Mucosa of rectum (tissue), 2 donors: Measurements from ENCODE around the gene BRD7.

Experiments used
- H3K27ac ChIP-seq, 2 donors: one replicate each; pipeline ENCODE4 v1.7.0; 2013; ENCODE audit warnings: inconsistent platforms in 2 of 2, low read depth in 2 of 2, low read length in 2 of 2
- H3K27me3 ChIP-seq, 2 donors: one replicate each; pipeline ENCODE4 v1.7.0; 2013; ENCODE audit warnings: low read length in 2 of 2; ENCODE audit not compliant: control insufficient read depth in 2 of 2, insufficient read depth in 2 of 2
- H3K36me3 ChIP-seq, 2 donors: one replicate each; pipeline ENCODE4 v1.7.0; 2013; ENCODE audit warnings: low read length in 2 of 2; ENCODE audit not compliant: control insufficient read depth in 2 of 2, insufficient read depth in 2 of 2
- H3K4me1 ChIP-seq, 2 donors: one replicate each; pipeline ENCODE4 v1.7.0; 2013; ENCODE audit warnings: low read length in 2 of 2, mild to moderate bottlenecking in 1 of 2; ENCODE audit not compliant: control insufficient read depth in 2 of 2, insufficient read depth in 2 of 2
- H3K4me3 ChIP-seq, 2 donors: one replicate each; pipeline ENCODE4 v1.7.0; 2013; ENCODE audit warnings: low read length in 2 of 2
- H3K9ac ChIP-seq, 2 donors: one replicate each; pipeline ENCODE4 v1.7.0; 2013; ENCODE audit warnings: low read length in 2 of 2, low read depth in 1 of 2, mild to moderate bottlenecking in 1 of 2
- H3K9me3 ChIP-seq, 2 donors: one replicate each; pipeline ENCODE4 v1.7.0; 2013; ENCODE audit warnings: low read length in 2 of 2; ENCODE audit not compliant: control insufficient read depth in 2 of 2
- donor health status: healthy.
- donor health status: Normal muscosa, but diverticular disease.

The BRD7 gene

GRCh38 chr16:50298075-50298460 is 70.7 kb downstream of the BRD7 start:
- H3K4me3 ChIP-seq = no peak overlapping the region
- no peak overlapping the region for H3K27ac ChIP-seq
- no peaks in the 10 kb centered on the region for H3K27me3 ChIP-seq
- no peak overlapping the region for H3K9ac ChIP-seq
- H3K4me1 ChIP-seq = peaks cover 11% of the 10 kb centered on the region in 2 donors
- no peaks in the 10 kb centered on the region for H3K9me3 ChIP-seq
- peaks cover 13 to 24% of the 10 kb centered on the region in 2 donors for H3K36me3 ChIP-seq

DNA sequence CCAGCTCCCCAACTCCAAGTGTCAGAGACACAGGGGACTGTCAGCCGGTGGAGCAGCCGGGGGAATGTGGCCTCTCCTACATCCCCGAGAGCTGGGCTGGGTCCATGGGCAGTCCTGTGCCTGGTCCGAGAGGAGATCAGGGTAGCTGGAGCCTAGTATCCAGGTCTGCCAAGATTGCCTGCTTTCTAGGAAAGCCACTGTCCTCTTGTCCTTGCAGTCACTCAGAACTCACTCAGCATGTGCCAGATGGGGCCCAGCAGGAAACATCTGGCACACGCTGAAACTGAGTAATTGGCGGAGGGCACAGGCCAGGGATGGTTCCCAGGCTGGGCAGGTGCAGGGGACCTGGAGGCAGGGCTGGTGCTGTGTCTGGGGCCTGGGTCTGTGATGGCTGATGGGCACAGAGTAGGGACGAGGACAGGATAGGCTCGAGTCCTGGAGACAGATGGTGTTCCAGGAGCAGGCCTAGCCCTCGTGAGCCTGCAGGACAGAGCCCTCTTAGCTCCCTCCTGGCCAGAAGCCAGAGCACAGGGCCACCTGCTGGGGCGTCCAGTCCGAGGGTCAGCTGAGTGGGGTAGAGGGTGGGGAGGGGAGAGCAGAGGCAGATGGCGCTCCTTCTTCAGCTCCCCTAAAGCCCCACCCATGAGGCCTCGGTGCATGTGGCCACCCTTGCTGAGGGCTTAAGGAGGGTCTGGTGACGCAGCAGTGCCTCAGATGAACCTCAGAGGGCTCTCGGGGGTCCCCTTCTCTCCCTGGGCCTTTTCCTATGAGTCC is 71.3 kb downstream of the BRD7 start:
- no peak overlapping the region for H3K27ac ChIP-seq
- peaks cover 15 to 26% of the 10 kb centered on the region in 2 donors for H3K36me3 ChIP-seq
- no peaks in the 10 kb centered on the region for H3K9me3 ChIP-seq
- no peak overlapping the region for H3K9ac ChIP-seq
- no peak overlapping the region for H3K4me3 ChIP-seq
- peaks cover 9 to 11% of the 10 kb centered on the region in 2 donors for H3K4me1 ChIP-seq
- H3K27me3 ChIP-seq = no peaks in the 10 kb centered on the region

DNA sequence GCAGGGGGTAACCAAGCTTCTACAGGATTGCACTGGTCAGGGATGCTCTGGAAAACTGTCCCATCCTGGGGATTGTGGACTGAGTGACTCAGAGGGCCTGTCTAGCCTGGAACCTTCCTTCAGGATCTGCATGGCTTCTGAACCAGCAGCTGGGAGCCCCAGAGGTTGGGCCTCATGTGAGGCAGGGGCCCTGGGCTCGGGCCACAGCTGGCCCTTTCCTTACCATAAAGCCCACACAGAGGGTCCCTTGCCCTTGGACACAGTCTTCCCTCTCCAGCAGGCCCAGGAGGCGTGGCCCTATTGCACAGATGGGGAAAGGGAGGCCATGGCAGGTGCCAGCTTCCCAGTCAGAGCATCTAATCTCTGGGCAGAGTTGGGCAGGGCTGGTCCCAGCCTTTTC is 72.0 kb downstream of the BRD7 start:
- no peak overlapping the region for H3K9ac ChIP-seq
- no peaks in the 10 kb centered on the region for H3K27me3 ChIP-seq
- no peaks in the 10 kb centered on the region for H3K9me3 ChIP-seq
- H3K36me3 ChIP-seq = peaks cover 15 to 26% of the 10 kb centered on the region in 2 donors
- no peak overlapping the region for H3K4me3 ChIP-seq
- H3K4me1 ChIP-seq = peaks cover 6 to 8% of the 10 kb centered on the region in 2 donors
- no peak overlapping the region for H3K27ac ChIP-seq

- Histone ChIP-seq H3K9ac (no peak overlapping the region), H3K27ac (no peak overlapping the region), H3K4me1 (no peaks in the 10 kb centered on the region), H3K4me3 (no peak overlapping the region), H3K36me3 (peaks cover 15 to 27% of the 10 kb centered on the region in 2 donors), H3K9me3 (no peaks in the 10 kb centered on the region), H3K27me3 (no peaks in the 10 kb centered on the region)
These were observed 73.2 kb downstream of the BRD7 start for GRCh38 chr16:50295541-50296132.

DNA sequence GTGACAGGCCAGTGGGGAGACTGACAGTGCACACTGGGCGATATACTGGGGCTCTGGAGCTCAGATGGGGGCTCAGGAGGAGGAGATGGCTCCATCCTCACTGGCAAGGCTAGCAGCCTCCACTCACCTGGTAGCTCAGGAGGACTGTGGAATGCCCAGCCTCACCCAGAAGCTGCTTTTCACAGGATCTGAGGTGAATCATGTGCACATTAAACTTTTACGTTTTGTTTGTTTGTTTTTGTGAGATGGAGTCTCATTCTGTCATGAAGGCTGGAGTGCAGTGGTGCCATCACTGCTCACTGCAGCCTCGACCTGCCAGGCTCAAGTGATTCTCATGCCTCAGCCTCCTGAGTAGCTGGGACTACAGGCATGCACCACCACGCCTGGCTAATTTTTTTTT is 73.8 kb downstream of the BRD7 start:
- Histone ChIP-seq H3K36me3 (peaks cover 15 to 33% of the 10 kb centered on the region in 2 donors), H3K9ac (no peak overlapping the region), H3K4me3 (no peak overlapping the region)

DNA sequence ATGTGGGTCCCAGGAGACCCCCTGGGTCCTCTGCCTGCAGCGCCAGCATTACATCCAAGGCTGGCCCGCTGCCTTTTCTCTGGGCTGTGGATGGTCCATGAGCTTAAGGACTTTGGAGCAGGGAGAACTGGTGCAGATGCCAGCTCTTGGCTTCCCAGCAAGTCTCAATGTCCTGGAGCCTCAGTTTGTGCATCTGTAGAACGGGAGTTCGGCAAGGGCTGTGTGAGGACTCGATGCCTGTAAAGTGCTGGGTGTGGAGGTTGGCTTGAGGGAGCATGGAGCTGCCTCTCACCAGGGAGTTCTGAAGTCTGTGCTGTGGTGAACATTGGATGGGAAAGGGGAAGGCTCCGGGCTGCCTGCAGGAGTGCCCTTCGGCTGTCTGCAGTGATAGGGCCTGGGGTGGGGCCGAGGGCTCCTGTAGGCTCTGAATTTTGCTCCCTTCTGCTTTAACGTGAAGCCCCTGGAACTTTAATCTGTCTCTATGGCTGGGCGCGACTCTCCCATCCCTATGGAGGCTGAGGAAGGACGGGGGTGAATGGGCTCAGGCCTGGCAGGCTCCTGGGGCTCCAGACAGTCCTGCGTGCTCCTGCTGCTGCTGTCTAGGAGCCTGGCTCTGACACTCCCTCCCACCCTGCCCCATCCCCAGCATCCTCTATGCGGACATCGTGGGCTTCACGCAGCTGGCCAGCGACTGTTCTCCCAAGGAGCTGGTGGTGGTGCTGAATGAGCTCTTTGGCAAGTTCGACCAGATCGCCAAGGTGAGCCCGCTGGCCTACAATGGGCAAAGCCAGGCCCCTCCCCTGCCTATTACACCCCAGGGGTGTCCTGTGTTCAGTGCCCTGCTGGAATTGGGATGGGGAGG is 74.6 kb downstream of the BRD7 start:
- Histone ChIP-seq H3K36me3 (peaks cover 15 to 35% of the 10 kb centered on the region in 2 donors), H3K9ac (no peak overlapping the region), H3K4me3 (no peak overlapping the region), H3K27me3 (no peaks in the 10 kb centered on the region), H3K9me3 (no peaks in the 10 kb centered on the region), H3K27ac (no peak overlapping the region), H3K4me1 (no peaks in the 10 kb centered on the region)

More for the DNA sequence above, 73.8 kb downstream of the BRD7 start:
- Histone ChIP-seq H3K27ac (no peak overlapping the region), H3K9me3 (no peaks in the 10 kb centered on the region), H3K4me1 (no peaks in the 10 kb centered on the region), H3K27me3 (no peaks in the 10 kb centered on the region)

DNA sequence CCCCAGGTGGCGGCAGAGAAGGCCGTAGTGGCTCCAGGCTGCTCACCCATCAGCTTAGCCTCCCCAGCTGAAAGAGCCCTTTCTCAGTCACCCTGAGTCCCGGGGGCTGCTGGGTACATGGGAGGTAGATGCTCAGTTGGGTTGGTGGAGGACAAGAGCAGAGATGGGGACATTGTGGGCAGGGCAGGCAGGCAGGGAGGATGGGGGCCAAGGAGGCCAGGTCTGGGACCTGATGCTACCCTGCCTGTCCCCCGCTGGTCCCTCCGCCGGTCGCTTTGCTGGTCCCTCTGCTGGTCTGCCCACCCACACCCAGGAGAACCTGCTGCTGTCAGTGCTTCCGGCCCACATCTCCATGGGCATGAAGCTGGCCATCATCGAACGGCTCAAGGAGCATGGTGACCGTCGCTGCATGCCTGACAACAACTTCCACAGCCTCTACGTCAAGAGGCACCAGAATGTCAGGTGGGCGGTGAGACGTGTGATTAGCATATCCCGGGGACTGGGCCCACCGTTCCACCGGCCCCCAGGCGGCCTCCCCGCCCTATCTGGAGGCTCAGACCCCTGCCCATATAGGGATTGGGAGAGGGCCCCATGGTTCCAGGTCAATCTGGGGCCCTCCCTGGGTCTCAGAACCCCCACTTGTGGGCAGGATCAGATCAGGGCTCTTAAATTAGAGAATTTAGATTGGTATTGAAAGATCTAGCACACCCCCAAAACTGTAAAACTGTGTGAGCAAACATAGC is 75.6 kb downstream of the BRD7 start:
- H3K9me3 ChIP-seq = no peaks in the 10 kb centered on the region
- no peaks in the 10 kb centered on the region for H3K27me3 ChIP-seq
- H3K36me3 ChIP-seq = peaks cover 11 to 33% of the 10 kb centered on the region in 2 donors
- H3K4me1 ChIP-seq = no peaks in the 10 kb centered on the region
- H3K9ac ChIP-seq = no peak overlapping the region
- H3K4me3 ChIP-seq = no peak overlapping the region
- no peak overlapping the region for H3K27ac ChIP-seq

DNA sequence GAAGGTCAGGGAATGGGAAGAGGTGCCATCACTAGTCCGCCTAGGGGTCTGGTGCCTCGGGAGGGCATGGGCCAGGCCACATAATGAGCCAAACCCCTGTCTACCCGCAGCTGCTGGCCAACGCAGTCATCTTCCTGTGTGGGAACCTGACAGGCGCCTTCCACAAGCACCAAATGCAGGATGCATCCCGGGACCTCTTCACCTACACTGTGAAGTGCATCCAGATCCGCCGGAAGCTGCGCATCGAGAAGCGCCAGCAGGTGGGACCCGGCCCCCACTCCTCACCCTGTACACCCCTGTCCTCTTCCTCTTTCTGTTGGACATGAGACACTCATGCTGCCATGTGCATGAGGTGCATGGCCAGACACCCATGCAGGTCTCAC is 76.2 kb downstream of the BRD7 start:
- no peak overlapping the region for H3K4me3 ChIP-seq
- peaks cover 11 to 33% of the 10 kb centered on the region in 2 donors for H3K36me3 ChIP-seq
- H3K27ac ChIP-seq = no peak overlapping the region
- H3K27me3 ChIP-seq = no peaks in the 10 kb centered on the region
- H3K9me3 ChIP-seq = no peaks in the 10 kb centered on the region
- no peak overlapping the region for H3K9ac ChIP-seq
- H3K4me1 ChIP-seq = no peaks in the 10 kb centered on the region

- Histone ChIP-seq H3K9me3 (no peaks in the 10 kb centered on the region), H3K4me1 (no peaks in the 10 kb centered on the region), H3K27ac (no peak overlapping the region), H3K36me3 (peaks cover 11 to 32% of the 10 kb centered on the region in 2 donors), H3K9ac (no peak overlapping the region), H3K27me3 (no peaks in the 10 kb centered on the region), H3K4me3 (no peak overlapping the region)
These were observed 76.8 kb downstream of the BRD7 start for GRCh38 chr16:50291719-50292565.
